HG02981 (cell line): Measurements from ENCODE around the gene RFC1.
"Not testable (repeated sequence)": the region's sequence is repeated elsewhere in the genome, so short reads cannot be mapped to it uniquely, and the experiment has no call there.

Source experiments
- ATAC-seq: cut with Tn5 transposase; IDR thresholded peaks from one replicate; pipeline ENCODE4 v1.9.1; 2021; ENCODE audit warnings: mild to moderate bottlenecking, moderate library complexity; ENCODE audit not compliant: unreplicated experiment

The RFC1 gene, protein sequence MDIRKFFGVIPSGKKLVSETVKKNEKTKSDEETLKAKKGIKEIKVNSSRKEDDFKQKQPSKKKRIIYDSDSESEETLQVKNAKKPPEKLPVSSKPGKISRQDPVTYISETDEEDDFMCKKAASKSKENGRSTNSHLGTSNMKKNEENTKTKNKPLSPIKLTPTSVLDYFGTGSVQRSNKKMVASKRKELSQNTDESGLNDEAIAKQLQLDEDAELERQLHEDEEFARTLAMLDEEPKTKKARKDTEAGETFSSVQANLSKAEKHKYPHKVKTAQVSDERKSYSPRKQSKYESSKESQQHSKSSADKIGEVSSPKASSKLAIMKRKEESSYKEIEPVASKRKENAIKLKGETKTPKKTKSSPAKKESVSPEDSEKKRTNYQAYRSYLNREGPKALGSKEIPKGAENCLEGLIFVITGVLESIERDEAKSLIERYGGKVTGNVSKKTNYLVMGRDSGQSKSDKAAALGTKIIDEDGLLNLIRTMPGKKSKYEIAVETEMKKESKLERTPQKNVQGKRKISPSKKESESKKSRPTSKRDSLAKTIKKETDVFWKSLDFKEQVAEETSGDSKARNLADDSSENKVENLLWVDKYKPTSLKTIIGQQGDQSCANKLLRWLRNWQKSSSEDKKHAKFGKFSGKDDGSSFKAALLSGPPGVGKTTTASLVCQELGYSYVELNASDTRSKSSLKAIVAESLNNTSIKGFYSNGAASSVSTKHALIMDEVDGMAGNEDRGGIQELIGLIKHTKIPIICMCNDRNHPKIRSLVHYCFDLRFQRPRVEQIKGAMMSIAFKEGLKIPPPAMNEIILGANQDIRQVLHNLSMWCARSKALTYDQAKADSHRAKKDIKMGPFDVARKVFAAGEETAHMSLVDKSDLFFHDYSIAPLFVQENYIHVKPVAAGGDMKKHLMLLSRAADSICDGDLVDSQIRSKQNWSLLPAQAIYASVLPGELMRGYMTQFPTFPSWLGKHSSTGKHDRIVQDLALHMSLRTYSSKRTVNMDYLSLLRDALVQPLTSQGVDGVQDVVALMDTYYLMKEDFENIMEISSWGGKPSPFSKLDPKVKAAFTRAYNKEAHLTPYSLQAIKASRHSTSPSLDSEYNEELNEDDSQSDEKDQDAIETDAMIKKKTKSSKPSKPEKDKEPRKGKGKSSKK

DNA sequence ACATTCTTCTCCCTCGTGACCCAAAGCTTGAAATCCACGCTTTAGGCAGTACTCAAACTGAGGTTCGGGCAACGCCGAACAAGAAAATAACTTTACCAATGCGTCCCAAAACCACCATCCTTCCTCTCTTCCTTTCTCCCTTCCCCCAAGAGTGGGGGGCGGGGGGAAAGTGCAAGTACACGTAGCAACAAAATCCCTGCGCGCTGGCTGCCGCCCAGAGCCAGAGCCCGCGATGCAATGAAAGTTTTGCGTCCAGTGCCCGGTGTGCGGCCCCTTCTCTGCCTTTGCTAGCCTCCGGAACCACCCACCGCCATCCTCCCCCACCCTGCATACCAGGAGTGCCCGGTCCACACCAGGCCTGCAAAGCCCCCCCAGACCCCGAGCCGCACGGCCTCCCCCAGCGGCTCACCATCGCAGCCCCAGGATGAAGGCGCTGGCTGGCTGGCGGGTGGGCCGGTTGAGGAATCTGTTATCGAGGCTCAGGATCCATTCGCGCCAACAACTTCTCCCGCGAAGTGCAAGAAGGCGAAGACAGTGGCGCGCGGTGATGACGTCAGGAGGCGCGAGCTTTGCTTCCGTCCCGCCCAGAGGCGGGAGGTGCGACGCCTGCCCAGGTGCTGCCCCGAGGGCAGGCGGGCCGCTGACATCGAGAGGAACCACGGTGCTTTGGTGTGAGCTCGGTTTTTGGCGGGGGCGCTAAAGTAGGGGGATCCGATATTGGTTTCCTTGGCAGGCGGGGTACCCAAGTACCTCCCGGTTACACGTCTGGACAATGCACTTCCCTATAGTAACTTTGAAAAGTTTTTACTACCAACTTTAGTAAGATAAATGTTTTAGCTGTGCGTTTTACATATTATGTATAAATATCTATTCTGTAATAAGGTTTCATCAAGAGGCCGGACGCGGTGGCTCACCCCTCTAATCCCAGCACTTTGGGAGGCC is at the start of gene RFC1:
Gene RFC1, minus strand, starts transcription at position 533 of the 942 bp plus-strand sequence. Its CDS starts 121 bp downstream, at position 412.
- ATAC-seq = peak; percentile 77

DNA sequence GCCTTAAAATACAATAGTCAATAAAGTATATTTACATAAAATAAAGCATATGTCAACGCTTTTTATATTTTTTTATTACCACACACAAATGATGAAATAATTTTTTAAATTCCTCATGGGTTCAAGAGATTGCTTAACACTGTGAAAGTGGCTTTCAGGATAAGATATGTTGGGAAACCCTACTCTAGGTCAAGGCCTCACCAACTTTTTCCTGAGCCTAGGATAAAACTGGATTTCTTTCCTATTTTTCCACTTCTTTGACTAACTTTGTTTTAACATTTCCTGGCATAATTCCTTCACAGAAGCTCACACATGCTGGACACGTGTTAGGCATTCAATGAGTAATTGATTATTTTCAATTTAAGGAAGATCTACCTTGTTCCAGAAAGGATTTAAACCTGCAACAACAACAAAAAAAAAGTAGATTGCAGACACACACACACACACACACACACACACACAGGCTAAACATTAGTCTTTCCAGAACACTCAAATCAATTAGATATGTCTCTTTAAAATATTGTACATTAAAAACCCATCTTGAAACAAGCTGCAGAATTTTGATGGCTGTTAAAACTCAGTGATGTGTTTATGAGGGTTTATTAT is 49.6 kb upstream of the RFC1 start:
- ATAC-seq = no peak

DNA sequence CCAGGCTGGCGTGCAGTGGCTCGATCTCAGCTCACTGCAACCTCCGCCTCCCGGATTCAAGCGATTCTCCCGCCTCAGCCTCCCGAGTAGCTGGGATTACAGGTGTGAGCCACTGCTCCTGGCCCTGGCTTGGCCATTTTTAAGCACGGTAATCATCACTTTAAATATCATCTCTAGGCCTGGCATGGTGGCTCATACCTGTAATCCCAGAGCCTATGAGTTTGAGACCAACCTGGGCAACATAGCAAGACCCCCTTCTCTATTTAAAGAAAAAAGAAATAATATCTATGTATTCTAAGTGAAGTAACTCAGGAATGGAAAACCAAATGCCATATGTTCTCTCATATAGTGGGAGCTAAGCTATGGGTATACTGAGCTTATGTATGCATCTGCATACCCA is 45.4 kb upstream of the RFC1 start:
- not testable (repeated sequence) for ATAC-seq

DNA sequence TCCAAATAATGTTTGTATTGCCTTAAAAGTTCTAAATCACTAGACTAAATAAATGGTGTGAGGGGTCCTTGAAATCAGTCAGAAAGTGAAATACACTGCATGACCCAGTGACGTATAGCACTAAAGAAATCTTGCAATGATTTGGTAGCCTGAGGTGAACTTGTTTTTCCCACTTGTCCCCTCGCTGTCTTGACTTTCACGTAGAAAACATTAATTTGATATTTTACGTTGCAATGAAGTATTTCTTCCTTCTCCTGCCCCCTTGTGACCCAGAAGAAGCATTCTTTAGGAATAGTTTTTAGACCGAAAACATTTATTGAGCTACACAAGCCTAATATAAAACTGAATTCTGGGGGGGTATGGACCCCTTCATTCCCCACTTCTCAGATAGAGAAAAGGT is 44.3 kb upstream of the RFC1 start:
- ATAC-seq = no peak

DNA sequence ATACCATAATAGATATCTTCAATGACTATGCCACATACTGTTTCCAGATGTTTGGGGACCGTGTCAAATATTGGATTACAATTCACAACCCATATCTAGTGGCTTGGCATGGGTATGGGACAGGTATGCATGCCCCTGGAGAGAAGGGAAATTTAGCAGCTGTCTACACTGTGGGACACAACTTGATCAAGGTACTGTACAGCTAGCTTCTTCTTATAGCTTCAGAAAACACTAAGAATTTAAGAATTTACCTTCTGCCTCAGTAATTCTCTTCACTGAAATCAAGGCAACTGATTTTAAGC is 41.4 kb upstream of the RFC1 start:
- ATAC-seq = no peak

DNA sequence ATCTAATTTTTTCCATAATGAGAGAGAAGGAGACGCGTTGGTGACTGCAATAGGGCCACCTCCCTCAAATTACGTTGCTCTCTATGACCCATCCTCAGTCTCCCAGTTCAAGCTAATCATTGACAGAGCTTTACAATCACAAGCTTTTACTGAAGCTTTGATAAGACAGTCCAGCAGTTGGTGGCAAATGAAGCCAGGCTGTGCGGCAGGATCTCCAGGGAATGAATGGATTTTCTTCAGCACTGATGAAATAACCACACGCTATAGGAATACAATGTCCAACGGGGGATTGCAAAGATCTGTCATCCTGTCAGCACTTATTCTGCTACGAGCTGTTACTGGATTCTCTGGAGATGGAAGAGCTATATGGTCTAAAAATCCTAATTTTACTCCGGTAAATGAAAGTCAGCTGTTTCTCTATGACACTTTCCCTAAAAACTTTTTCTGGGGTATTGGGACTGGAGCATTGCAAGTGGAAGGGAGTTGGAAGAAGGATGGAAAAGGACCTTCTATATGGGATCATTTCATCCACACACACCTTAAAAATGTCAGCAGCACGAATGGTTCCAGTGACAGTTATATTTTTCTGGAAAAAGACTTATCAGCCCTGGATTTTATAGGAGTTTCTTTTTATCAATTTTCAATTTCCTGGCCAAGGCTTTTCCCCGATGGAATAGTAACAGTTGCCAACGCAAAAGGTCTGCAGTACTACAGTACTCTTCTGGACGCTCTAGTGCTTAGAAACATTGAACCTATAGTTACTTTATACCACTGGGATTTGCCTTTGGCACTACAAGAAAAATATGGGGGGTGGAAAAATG is 40.8 kb upstream of the RFC1 start, which contains the start of gene KLB:
Gene KLB, plus strand, starts transcription at position 168 of the 821 bp plus-strand sequence. Its CDS starts 20 bp downstream, at position 188.
- no peak for ATAC-seq

DNA sequence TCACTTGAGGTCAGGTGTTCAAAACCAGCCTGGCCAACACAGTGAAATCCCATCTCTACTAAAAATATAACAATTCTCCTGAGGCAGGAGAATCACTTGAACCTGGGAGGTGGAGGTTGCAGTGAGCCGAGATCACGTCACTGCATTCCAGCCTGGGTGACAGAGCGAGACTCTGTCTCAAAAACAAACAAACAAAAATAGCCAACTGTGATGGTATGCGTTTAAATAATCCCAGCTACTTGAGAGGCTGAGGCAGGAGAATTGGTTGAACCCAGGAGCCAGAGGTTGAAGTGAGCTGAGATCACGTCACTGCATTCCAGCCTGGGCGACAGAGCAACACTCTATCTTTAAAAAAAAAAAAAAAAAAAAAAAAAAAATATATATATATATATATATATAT is 35.5 kb upstream of the RFC1 start:
- ATAC-seq = not testable (repeated sequence)

DNA sequence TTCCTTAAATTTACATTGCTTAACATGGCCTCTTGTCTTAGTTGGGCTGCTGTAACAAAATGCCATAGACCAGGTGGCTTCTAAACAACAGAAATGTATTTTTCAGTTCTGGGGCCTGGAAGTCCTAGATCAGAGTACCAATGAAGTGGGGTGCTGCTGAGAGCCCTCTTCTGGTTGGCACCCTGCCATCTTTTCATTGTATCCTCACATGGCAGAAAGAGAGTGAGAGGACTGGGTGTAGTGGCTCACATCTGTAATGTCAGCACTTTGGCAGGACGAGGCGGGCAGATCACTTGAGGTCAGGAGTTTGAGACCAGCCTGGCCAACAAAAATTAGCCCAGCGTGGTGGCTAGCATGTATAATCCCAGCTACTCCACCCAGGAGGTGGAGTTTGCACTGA is 28.5 kb upstream of the RFC1 start:
- no peak for ATAC-seq

DNA sequence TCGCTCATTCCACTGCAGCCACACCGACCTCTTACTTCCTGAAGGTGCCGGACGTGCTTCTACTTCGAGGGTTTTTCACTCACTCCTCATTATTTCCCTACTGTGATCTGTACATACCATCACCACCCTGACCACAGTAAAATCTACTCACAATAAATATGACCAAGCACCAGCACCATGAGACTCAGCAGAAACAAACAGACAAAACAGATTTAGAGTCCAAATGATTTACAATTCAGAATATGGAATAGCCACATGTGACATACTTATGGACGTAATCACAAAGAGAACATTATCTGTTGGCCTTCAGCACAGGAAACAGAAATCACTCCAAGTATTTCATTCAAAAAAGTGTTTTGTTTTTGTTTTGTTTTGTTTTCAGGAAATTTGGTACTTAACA is 24.4 kb upstream of the RFC1 start:
- no peak for ATAC-seq

DNA sequence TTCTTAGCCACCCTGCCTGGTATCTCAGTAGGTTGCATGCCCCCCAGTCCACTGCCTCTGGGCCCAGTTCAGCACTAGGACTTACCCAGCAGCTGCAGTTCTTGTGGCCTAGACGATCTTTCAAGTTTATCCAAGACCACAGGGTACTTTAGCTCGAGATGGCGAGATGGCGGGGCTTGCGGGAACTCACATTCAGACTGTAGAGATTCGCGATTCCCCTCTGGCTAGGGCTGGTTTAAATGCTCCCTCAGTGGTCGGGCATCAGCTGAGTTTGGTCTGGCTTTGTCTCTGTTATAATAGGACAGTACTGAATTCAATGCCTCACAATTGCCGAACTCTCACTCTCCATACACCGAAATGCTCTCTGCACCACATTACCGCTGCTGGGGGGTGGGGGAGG is 18.4 kb upstream of the RFC1 start:
- ATAC-seq = no peak

DNA sequence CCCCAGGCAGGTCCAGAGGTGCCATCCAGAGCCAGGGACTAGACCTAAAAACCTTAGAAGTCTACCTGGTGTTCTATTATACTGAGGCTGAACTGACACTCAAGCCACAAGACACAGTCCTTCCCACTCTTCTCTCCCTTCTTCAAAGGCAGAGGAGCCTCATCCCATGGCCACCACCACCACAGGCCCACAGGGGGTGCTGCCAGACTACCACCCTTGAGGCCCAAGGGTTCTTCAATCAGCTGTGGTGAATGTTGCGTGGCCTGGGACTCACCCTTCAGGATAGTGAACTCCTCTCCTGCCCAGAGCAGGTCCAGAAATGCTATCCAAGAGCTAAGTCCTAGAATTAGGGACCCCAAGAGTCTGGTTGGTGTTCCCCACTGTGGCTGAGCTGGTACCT is 17.5 kb upstream of the RFC1 start:
- no peak for ATAC-seq

DNA sequence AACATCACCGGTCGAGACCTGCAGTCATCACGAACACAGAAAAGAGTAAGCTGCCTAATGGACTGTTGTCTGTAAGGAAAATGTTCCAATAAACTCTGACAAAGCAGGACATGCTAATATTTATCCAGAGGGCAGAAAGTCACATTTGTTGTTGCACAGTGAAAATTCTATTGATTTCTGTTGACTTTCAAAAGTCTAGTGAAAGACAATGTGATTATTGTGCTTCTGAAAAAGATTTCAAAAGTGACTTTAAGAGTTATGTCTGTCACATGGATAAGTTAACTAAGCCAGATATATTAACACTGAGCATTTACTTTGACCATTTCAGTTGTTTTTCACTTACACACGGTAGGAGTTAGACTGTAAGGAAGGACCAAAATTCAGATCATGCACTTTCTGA is 9.3 kb upstream of the RFC1 start:
- ATAC-seq = no peak

DNA sequence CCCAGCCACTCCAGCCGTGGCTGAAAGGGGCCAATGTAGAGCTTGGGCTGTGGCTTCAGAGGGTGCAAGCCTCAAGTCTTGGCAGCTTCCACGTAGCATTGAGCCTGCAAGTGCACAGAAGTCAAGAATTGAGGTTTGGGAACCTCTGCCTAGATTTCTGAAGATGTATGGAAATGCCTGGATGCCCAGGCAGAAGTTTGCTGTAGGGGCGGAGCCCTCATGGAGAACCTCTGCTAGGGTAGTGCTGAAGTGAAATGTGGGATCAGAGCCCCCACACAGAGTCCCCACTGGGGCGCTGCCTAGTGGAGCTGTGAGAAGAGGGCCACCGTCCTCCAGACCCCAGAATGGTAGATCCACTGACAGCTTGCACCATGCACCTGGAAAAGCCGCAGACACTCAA is 5.0 kb upstream of the RFC1 start:
- ATAC-seq = not testable (repeated sequence)

DNA sequence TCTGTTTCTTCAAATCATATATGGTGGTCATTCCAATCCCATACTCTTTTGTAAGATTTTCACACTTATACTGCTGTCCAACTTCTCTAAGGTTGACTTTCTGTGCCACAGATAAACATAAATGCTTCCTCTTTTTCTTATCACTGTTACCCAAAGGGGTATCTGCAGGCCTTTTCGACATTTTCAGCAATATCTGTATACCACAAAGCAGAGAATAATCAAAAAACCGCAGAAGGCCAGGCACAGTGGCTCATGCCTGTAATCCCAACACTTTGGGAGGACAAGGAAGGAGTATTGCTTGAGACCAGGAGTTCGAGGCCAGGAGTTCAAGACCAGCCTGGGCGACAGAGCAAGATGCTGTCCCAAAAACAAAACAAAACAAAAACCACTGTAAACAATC is 3.1 kb upstream of the RFC1 start:
- ATAC-seq = no peak

DNA sequence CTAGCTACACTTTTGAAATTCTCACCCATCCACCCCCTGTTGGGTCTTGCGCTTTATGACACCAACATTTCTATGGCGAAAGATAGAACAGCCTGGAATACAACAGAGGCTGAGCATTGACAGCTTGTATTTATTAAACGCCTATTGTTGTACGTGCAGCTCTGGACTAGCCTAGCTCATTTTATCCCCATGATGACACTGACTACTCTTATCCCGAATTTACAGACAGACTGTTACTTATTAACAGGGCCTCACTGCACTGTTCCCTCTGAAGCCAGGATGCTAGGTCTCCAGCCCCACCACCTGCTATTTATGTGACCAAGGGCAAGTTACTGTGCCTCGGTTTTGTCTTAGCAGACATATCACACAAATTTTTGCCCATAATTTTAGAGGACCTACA is 1.0 kb upstream of the RFC1 start:
- ATAC-seq = no peak

DNA sequence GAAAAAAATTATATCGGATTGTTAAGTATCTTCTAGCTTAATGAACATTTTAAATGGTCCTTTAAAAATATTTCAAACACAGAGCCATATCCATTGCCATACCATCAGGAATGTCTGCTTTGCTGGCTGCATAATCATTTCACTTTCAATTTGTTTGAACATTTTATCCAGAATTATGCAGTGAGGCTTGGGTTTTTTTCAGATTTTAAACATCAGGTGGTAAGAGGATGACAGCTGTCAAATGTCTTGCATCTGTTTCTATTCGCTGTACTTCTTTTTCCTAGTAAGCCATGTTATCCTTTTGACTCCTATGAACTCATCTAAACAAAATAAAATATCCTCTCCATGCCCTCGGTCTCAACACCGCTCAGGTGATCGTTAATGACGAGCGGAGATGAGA is 802 bp downstream of the RFC1 start:
- no peak for ATAC-seq

DNA sequence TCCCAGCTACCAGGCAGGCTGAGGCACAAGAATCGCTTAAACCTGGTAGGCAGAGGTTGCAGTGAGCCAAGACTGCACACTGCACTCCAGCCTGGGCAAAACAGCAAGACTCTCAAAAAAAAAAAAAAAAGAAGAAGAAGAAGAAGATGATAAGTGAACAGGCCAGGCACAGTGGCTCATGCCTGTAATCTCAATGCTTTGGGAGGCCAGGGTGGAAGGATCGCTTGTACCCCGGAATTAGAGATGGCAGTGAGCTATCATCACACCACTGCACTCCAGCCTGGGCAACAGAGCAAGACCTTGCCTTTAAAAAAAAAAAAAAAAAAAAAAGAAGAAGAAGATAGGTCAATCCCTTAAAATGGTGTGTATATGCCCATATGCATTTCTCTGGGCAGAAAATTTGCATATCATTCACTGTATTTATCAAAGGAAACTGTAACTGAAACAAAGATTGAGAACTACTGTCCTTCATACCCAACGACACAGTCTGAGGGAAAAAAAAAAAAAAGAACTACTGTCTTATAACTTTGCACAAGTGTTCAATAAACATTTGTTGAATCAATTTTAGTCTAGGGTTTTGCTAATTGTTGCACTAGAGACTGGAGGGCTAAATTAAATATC is 2.3 kb downstream of the RFC1 start:
- ATAC-seq = no peak

DNA sequence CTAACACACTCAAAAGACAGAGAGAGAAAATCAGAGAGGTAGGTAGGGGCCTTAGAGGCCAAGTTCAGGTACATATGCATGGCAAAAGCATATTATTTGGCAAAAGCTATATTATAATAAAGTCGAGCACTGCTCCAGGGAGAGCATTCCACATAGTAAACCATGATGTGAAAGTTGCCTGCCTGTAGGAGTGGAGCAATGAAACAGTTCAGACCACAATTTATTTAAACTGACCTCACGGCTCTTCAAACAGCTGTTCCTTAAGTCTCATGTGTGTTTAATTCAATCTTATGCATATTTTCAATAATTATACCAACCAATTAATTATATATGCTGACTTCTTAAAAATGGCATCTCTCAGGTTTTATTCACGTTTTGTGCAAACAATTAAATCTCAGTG is 3.3 kb downstream of the RFC1 start:
- no peak for ATAC-seq

DNA sequence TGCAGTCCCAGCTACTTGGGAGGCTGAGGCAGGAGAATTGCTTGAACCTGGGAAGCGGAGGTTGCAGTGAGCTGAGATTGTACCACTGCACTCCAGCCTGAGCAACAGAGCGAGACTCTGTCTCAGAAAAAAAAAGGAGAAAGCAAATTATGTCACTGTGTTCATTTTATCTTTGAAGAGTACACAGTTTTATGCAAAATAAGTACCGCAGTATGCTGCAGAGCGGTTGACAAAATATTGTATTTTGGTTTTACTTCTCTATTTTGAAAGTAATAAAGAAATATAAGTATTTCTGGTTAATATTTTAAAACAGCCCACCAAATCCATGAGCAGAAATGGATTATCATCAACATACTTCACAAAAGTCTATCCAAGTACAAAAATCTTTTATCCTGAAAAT is 5.6 kb downstream of the RFC1 start:
- ATAC-seq = peak; percentile 67
